AG09309 (cell line): ENCODE results near the gene GALNT9.
"Not testable (repeated sequence)": the region's sequence is repeated elsewhere in the genome, so short reads cannot be mapped to it uniquely, and the experiment has no call there.

Source experiments
- DNase-seq: peaks from one replicate; pipeline ENCODE4 v3.0.0-alpha.2; 2010; ENCODE audit warnings: low read depth
- H3K4me3 ChIP-seq: 2 replicates; pipeline ENCODE4 v1.5.1; 2011; ENCODE audit warnings: mild to moderate bottlenecking, low read depth, low read length, moderate library complexity; ENCODE audit not compliant: control insufficient read depth
- CTCF ChIP-seq: IDR thresholded peaks from 2 replicates; pipeline ENCODE4 v1.5.1; 2011; ENCODE audit warnings: mild to moderate bottlenecking, low read depth, low read length, inconsistent platforms; ENCODE audit not compliant: insufficient read depth, control insufficient read depth; ENCODE audit errors: missing control alignments

The GALNT9 gene

GRCh38 chr12:132329036-132329719 is at the start of gene GALNT9:
TSS of gene GALNT9 (minus strand) at chr12:132329589. CDS start at chr12:132329203, 386 bp downstream.
- no peak within 1 kb of the TSS for H3K4me3 ChIP-seq
- no peak for TF ChIP-seq CTCF
- no peak for DNase-seq

GRCh38 chr12:132379057-132379456 is 49.7 kb upstream of the GALNT9 start:
- H3K4me3 ChIP-seq, DNase-seq: not testable (repeated sequence)

- no peak overlapping the region for H3K4me3 ChIP-seq
- DNase-seq, result no peak
- no peak for TF ChIP-seq CTCF
These were observed 47.8 kb upstream of the GALNT9 start for GRCh38 chr12:132377147-132377546.

GRCh38 chr12:132376464-132376830 is 47.1 kb upstream of the GALNT9 start:
- no peak overlapping the region for H3K4me3 ChIP-seq
- no peak for TF ChIP-seq CTCF
- DNase-seq, result no peak

GRCh38 chr12:132375747-132376463 is 46.5 kb upstream of the GALNT9 start:
- H3K4me3 ChIP-seq, result no peak overlapping the region
- DNase-seq, result no peak
- no peak for TF ChIP-seq CTCF

GRCh38 chr12:132374612-132375445 is 45.4 kb upstream of the GALNT9 start:
- H3K4me3 ChIP-seq, result no peak overlapping the region
- no peak for TF ChIP-seq CTCF
- DNase-seq, result no peak
